Transverse colon (tissue), 4 donors: Measurements from ENCODE around the gene CPXM2. TPM values are rescaled to one million over a fixed set of nuclear protein-coding genes. Genes with fewer than 3 reads are reported as not detected.

Source experiments
- DNase-seq: peaks from one replicate; pipeline ENCODE4 v3.0.0-alpha.2; 2019
- H3K27ac ChIP-seq, 4 donors: fragments of 200-600 bp; sonication (generic); 2 replicates each; pipeline ENCODE4 v1.5.1; 2016 to 2018; ENCODE audit warnings: inconsistent platforms in 4 of 4
- H3K27me3 ChIP-seq: fragments of 200-600 bp; sonication (generic); 2 replicates; pipeline ENCODE4 v1.5.1; 2017; ENCODE audit warnings: inconsistent platforms
- H3K36me3 ChIP-seq, 4 donors: fragments of 200-600 bp; sonication (generic); 2 replicates each; pipeline ENCODE4 v1.5.1; 2017 to 2019; ENCODE audit warnings: inconsistent platforms in 4 of 4
- H3K4me1 ChIP-seq, 4 donors: fragments of 200-600 bp; sonication (generic); 2 replicates each; pipeline ENCODE4 v1.5.1; 2017 to 2020; ENCODE audit warnings: inconsistent platforms in 4 of 4
- H3K4me3 ChIP-seq, 4 donors: fragments of 200-600 bp; sonication (generic); 1 replicate in 1 of 4; 2 replicates in 3 of 4; pipeline versions ENCODE4 v1.5.1 to v1.6.1; 2017 to 2019; ENCODE audit warnings: inconsistent platforms in 4 of 4
- H3K9me3 ChIP-seq, 2 donors: fragments of 200-600 bp; sonication (generic); 2 replicates each; pipeline ENCODE4 v1.5.1; 2017 to 2019; ENCODE audit warnings: inconsistent platforms in 2 of 2
- EP300 ChIP-seq: sonication (generic); formaldehyde crosslinking; IDR thresholded peaks from one replicate; pipeline ENCODE4 v1.6.1; 2017; ENCODE audit warnings: antibody characterized with exemption, low read depth
- POLR2A ChIP-seq: fragments of 450-650 bp; IDR thresholded peaks from one replicate; pipeline ENCODE4 v1.6.1; 2016; ENCODE audit warnings: antibody characterized with exemption, mild to moderate bottlenecking, moderate library complexity
- POLR2AphosphoS5 ChIP-seq, 3 donors: sonication (generic); formaldehyde crosslinking; IDR thresholded peaks; one replicate each; pipeline ENCODE4 v1.6.1; 2016; ENCODE audit warnings: antibody characterized with exemption in 3 of 3
- WGBS, 2 donors: methylation state at CpG; one replicate each; pipeline ENCODE4 v1.1.5; 2018; ENCODE audit warnings: low coverage in 1 of 2; 5-methylcytosine and 5-hydroxymethylcytosine counted together
- in situ Hi-C, 4 donors: fragments of 200-750 bp; cut with MboI; loops; one replicate each; pipeline versions ENCODE4 v1.15.0 to v1.15.1; 2017; ENCODE audit warnings: low sequenced_read_pairs in 3 of 4, low pct_ligation_motif_present in 1 of 4, low pct_unique_long_range_greater_than_20kb in 1 of 4
- intact Hi-C: fragments of 100-400 bp; cut with DNase I; formaldehyde crosslinking; loops from one replicate; pipeline ENCODE4 v1.15.1; 2023; ENCODE audit warnings: low total_unique reads
- total RNA-seq, 4 donors: library from RNA; depleted of rRNA; stranded (reverse); fragments of >200 nt; gene quantifications; one replicate each; pipeline ENCODE4 v1.1.0, GENCODE V29; 2016
- TF ChIP-seq, protein P1 (sequence below), 5 experiments: fragments of 200-600 bp in 3 of 5; fragments of 450-650 bp in 2 of 5; sonication (generic) in 3 of 5; IDR thresholded peaks; 1 replicate in 2 of 5; 2 replicates in 3 of 5; pipeline ENCODE4 v1.5.1; 2016 to 2017; ENCODE audit warnings: antibody characterized with exemption in 5 of 5, inconsistent platforms in 3 of 5, mild to moderate bottlenecking in 2 of 5, moderate library complexity in 1 of 5

Gene CPXM2
- total RNA-seq, 4 donors from 2014 or later, result 7.8 to 19.1 (median 13.0) TPM

DNA sequence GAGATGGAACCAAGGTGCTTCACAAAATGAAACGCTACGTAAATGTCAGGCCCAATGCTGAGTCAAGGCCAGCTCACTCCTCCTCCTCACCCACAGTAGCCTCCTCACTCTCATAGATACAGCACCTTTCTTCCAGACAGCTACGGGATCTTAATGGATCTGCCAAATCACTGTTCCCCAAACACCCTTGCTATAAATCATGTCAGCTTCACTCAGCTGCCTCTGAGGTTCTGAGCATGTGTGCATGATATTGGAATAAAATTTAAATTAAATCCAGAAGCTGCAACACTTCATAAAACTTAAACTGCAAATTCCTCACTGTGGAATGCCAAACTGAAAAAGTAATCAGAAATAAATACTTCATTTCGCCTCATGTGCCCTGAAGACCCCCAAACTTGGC is 14.7 kb upstream of the CPXM2 start:
- Histone ChIP-seq H3K4me3 (no peak overlapping the region), H3K4me1 (no peaks in the 10 kb centered on the region), H3K27me3 (no peaks in the 10 kb centered on the region), H3K36me3 (no peaks in the 10 kb centered on the region), H3K27ac (no peak overlapping the region), H3K9me3 (no peaks in the 10 kb centered on the region)
- intact Hi-C loops, result no loop called here
- in situ Hi-C loops, result no loop called here
- 70 to 84% methylated on average over 2 to 4 of the region's 4 CpGs for WGBS, 2 donors
- DNase-seq, result no peak
- TF ChIP-seq EP300 (no peak), POLR2A (no peak), POLR2AphosphoS5 (IDR thresholded peaks at IDR 0.05) (no peak)
- TF ChIP-seq, protein P1, sequence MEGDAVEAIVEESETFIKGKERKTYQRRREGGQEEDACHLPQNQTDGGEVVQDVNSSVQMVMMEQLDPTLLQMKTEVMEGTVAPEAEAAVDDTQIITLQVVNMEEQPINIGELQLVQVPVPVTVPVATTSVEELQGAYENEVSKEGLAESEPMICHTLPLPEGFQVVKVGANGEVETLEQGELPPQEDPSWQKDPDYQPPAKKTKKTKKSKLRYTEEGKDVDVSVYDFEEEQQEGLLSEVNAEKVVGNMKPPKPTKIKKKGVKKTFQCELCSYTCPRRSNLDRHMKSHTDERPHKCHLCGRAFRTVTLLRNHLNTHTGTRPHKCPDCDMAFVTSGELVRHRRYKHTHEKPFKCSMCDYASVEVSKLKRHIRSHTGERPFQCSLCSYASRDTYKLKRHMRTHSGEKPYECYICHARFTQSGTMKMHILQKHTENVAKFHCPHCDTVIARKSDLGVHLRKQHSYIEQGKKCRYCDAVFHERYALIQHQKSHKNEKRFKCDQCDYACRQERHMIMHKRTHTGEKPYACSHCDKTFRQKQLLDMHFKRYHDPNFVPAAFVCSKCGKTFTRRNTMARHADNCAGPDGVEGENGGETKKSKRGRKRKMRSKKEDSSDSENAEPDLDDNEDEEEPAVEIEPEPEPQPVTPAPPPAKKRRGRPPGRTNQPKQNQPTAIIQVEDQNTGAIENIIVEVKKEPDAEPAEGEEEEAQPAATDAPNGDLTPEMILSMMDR (IDR thresholded peaks at IDR 0.05), result no peak

DNA sequence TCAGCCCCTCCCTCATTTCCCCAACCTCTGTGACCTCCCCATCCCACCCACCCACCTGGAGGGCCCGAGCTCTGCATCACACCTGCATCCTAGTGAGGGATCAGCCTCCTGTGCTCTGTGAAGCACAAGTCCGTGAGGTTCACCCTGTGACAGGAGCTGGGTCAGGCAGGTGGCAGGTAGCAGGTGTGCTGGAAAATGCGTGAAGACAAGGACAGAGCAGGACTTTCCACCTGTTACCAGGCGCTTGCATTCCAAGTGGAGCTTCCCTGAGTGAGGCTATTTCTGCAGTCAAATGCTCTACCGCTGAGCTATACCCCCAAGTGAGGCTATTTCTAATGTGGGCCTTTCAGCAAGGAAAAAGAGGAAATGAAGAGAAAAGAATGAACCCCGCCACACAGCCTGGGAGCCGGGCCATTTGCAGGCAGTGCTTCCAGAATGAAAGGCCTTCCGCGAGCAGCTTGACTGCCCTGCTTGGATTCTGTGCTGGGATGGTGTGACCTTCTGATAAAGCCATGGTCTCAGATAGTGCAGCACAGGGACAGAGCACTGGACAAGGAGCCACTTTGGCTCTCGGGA is 13.3 kb upstream of the CPXM2 start:
- Histone ChIP-seq H3K9me3 (peaks cover 0 to 6% of the 10 kb centered on the region in 2 donors), H3K4me3 (no peak overlapping the region), H3K27me3 (no peaks in the 10 kb centered on the region), H3K27ac (no peak overlapping the region), H3K4me1 (no peaks in the 10 kb centered on the region), H3K36me3 (no peaks in the 10 kb centered on the region)
- WGBS, 2 donors, result 40 to 66% methylated on average over 1 to 10 of the region's 10 CpGs
- DNase-seq, result no peak
- in situ Hi-C loops (no loop called here), intact Hi-C loops (no loop called here)
- no peak for TF ChIP-seq POLR2A
- TF ChIP-seq, protein P1 (IDR thresholded peaks at IDR 0.05), result no peak
- TF ChIP-seq EP300, result no peak
- TF ChIP-seq POLR2AphosphoS5 (IDR thresholded peaks at IDR 0.05), result no peak

DNA sequence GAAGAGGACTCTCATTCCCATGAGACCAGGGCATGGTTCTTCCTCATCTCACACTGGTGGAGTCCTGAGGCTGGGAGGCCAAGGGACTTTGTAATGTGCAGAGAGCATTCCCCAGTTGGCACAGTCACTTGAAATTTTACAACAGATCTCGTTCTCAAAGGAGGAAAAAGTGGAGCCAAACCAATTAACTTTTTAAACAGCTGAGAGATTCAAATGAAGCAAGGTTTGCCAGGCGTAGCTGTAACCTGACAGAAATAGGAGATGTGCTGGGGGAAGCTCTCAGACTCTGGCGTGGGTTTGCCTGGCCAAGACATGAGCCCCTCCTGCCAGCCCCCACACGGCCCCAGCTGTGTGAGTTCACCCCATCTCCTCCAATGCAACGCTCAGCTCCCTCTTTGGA is 12.0 kb upstream of the CPXM2 start:
- H3K4me3 ChIP-seq, result no peak overlapping the region
- in situ Hi-C loops (no loop called here), intact Hi-C loops (no loop called here)
- no peaks in the 10 kb centered on the region for H3K27me3 ChIP-seq
- H3K4me1 ChIP-seq, result no peaks in the 10 kb centered on the region
- peaks cover 0 to 8% of the 10 kb centered on the region in 2 donors for H3K9me3 ChIP-seq
- WGBS, 2 donors, result 24 to 42% methylated on average over 3 to 5 of the region's 5 CpGs
- DNase-seq, result no peak
- no peak for TF ChIP-seq EP300
- no peak for TF ChIP-seq POLR2A
- TF ChIP-seq, protein P1 (IDR thresholded peaks at IDR 0.05), result no peak
- TF ChIP-seq POLR2AphosphoS5 (IDR thresholded peaks at IDR 0.05), result no peak
- no peaks in the 10 kb centered on the region for H3K36me3 ChIP-seq
- H3K27ac ChIP-seq, result no peak overlapping the region

DNA sequence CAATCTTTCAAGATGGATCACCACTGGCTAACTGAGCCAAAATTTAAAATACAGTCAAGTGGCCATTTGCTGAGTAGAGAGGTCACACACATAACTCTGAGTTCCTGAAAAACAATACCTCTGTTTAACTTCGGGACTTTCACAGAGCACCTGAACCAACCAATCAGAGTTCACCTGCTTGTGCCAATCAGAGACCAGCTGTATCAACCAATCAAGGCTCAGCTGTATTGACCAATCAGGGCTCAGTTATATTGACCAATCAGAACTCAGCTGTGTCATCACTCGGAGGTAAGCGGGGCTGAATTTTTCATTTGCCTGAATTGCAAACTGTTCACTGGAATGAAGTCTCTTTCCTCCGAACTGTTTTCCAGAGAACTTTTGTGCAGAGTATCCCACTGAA is 10.0 kb upstream of the CPXM2 start:
- Histone ChIP-seq H3K36me3 (no peaks in the 10 kb centered on the region), H3K27me3 (no peaks in the 10 kb centered on the region), H3K4me1 (peaks cover 0 to 4% (median 0%) of the 10 kb centered on the region in 4 donors), H3K27ac (no peak overlapping the region), H3K9me3 (peaks cover 0 to 8% of the 10 kb centered on the region in 2 donors), H3K4me3 (no peak overlapping the region)
- intact Hi-C loops, result no loop called here
- DNase-seq, result no peak
- 86 to 89% methylated on average over 3 to 4 of the region's 4 CpGs for WGBS, 2 donors
- no peak for TF ChIP-seq POLR2A
- TF ChIP-seq, protein P1 (IDR thresholded peaks at IDR 0.05), result no peak
- no peak for TF ChIP-seq EP300
- TF ChIP-seq POLR2AphosphoS5 (IDR thresholded peaks at IDR 0.05), result no peak
- in situ Hi-C loops, result no loop called here
